ENCODE measurements around the gene SLC27A5.

DNA sequence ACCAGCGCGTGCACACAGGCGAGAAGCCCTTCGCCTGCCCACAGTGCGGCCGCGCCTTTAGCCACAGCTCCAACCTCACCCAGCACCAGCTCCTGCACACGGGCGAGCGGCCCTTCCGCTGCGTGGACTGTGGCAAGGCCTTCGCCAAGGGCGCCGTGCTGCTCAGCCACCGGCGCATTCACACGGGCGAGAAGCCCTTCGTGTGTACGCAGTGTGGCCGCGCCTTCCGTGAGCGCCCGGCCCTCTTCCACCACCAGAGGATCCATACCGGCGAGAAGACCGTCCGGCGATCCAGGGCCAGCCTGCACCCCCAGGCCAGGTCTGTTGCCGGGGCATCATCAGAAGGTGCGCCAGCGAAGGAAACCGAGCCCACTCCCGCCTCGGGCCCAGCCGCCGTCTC lies 40.1 kb downstream of the SLC27A5 start:
- TF ChIP-seq CTCF (IDR thresholded peaks at IDR 0.05) = no peak
- TF ChIP-seq POLR2A (IDR thresholded peaks at IDR 0.05) = no peak
